Measurements from ENCODE around the gene POT1.

DNA sequence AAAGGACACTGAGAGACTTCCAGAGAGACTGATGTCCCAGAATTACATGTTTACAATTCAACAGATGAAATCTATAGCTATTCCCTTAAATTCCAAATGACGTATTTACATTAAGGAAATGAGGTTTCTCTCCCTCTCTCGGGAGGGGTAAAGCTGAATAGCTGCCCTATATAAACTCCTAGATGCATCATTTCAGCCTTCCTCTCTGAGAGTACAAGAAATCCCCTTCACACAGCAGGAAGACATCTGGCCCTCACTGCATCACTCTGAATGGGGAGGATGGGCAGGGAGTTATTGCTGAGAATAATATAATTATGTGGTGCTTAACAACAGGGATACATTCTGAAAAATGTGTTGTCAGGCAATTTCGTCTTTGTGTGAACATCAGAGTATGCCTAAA is 11.0 kb downstream of the POT1 start:
- TF ChIP-seq, protein P1, sequence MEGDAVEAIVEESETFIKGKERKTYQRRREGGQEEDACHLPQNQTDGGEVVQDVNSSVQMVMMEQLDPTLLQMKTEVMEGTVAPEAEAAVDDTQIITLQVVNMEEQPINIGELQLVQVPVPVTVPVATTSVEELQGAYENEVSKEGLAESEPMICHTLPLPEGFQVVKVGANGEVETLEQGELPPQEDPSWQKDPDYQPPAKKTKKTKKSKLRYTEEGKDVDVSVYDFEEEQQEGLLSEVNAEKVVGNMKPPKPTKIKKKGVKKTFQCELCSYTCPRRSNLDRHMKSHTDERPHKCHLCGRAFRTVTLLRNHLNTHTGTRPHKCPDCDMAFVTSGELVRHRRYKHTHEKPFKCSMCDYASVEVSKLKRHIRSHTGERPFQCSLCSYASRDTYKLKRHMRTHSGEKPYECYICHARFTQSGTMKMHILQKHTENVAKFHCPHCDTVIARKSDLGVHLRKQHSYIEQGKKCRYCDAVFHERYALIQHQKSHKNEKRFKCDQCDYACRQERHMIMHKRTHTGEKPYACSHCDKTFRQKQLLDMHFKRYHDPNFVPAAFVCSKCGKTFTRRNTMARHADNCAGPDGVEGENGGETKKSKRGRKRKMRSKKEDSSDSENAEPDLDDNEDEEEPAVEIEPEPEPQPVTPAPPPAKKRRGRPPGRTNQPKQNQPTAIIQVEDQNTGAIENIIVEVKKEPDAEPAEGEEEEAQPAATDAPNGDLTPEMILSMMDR (conservative IDR thresholded peaks at IDR 0.05; ENCODE audit: low read depth, low read length): no peak
- TF ChIP-seq EZH2 (IDR thresholded peaks at IDR 0.05; ENCODE audit: low read length, unreplicated experiment): no peak
